RWPE2 (cell line): ENCODE data around the gene GARNL3.

Source experiments
- ATAC-seq: fragments of 200-7000 bp; cut with Tn5 transposase; 3 replicates; pipeline ENCODE4 v1.9.1; 2021; ENCODE audit warnings: low read depth
- DNase-seq: peaks from one replicate; pipeline ENCODE4 v3.0.0-alpha.2; 2020; ENCODE audit warnings: low spot score
- H3K27ac ChIP-seq: fragments of 450-650 bp; 2 replicates; pipeline ENCODE4 v1.5.1; 2017; ENCODE audit warnings: mild to moderate bottlenecking; ENCODE audit not compliant: poor library complexity, severe bottlenecking
- H3K27me3 ChIP-seq: fragments of 250-450 bp; sonication (Bioruptor Pico); 2 replicates; pipeline ENCODE4 v1.5.1; 2021; ENCODE audit warnings: mild to moderate bottlenecking, moderate library complexity; ENCODE audit not compliant: insufficient read depth, poor library complexity, severe bottlenecking
- H3K36me3 ChIP-seq: fragments of 250-450 bp; sonication (Bioruptor Pico); 2 replicates; pipeline ENCODE4 v1.5.1; 2020; ENCODE audit warnings: low read depth, mild to moderate bottlenecking, moderate library complexity
- H3K4me1 ChIP-seq: fragments of 250-450 bp; sonication (Bioruptor Pico); 2 replicates; pipeline ENCODE4 v1.5.1; 2021; ENCODE audit warnings: mild to moderate bottlenecking, moderate library complexity; ENCODE audit not compliant: insufficient read depth, poor library complexity, severe bottlenecking
- H3K4me3 ChIP-seq: fragments of 250-450 bp; sonication (Bioruptor Pico); 2 replicates; pipeline ENCODE4 v1.5.1; 2021; ENCODE audit warnings: mild to moderate bottlenecking, moderate library complexity; ENCODE audit not compliant: severe bottlenecking
- H3K9me3 ChIP-seq: fragments of 250-450 bp; sonication (Bioruptor Pico); 2 replicates; pipeline ENCODE4 v1.5.1; 2021; ENCODE audit warnings: mild to moderate bottlenecking, moderate library complexity; ENCODE audit not compliant: severe bottlenecking
- CTCF ChIP-seq: fragments of 450-650 bp; IDR thresholded peaks from one replicate; pipeline ENCODE4 v1.5.1; 2017; ENCODE audit warnings: mild to moderate bottlenecking, moderate library complexity; ENCODE audit not compliant: poor library complexity, severe bottlenecking

The GARNL3 gene

DNA sequence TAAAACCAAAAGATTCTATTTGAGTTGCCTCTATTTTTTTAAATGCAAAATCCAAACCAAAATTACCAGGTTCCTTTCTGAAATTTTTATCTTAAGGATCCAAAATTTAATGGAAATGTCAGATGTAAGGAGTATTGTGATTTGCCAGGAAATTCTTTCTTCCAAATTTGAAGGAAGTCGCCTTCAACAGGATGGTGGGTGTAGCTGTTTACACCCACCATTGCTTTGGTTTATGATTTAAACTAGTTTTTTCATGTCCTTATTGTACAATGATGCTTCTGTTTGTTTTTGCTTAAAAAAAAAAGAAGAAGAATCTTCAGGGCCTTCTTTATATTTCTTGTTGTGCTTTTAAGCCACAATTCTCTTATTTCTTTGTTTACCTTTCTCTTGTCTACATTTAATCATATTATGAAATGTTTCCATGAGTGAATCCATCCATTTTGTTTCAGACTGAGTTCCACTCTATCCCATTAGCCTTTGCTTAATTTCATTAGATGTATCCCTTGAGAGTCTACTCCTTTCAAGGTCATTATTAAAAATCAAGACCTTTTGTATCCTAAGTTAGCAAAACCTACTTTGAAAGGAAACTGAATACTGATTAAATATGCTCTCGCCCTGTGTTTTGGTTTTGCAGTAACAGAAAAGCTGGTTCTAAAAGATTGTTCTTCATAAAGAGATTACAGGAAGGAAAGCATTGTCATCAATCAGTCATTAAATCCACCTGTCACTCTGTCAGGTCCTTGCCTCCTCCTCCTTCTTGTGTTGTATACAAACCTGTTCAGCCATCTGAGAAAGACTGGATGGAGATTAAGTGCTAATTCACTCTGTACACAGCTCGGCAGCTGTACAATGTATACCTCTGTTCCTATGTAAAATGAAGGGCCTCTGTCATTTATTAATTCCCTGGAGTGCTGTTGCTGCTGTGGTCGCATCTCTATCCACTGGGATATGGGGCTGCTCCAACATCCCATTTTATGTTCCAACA is 86.9 kb downstream of the GARNL3 start:
- Histone ChIP-seq H3K4me1 (no peaks in the 10 kb centered on the region), H3K27ac (no peak overlapping the region), H3K27me3 (no peaks in the 10 kb centered on the region), H3K9me3 (no peaks in the 10 kb centered on the region), H3K4me3 (no peak overlapping the region), H3K36me3 (no peaks in the 10 kb centered on the region)
- DNase-seq: no peak
- ATAC-seq: no peak
- TF ChIP-seq CTCF: no peak

DNA sequence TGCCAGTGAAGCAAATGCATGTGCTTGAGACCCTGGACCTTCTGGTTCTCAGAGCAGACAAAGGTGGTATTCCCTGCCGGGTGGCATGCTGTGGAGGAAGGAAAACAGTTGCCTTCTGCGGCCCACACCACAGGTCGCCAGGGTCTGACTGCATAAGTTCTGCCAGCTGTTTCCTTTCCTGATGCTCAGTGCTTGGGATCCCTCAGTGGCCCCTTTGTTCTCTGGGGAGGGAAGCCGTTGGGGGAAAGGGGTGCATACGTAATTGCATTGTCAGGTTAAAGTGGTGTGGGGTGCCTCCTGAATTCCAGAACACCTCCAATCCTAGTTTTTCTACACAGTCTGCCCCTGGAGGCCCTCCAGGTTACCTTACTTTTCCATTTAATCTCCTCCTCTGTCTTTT is 89.3 kb downstream of the GARNL3 start:
- no peak for DNase-seq
- no peak for TF ChIP-seq CTCF

DNA sequence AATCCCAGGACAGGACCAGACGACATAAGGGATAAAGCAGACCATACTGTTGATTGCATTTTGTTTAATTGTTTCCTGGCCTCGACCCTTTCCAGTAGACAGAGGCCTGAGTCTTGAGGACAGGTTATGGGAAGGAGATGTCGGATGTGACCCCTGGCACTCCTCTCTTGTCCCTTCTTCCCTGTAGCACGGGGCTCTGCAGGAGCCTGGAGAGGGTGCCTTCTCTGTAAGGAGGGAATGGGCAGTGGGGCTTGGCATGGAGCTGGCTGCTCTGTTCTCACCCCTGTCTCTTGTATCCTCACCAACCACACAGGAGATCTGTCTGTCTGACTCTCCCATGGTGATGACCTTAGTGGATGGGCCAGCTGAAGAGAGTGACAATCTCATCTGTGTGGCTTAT is 92.3 kb downstream of the GARNL3 start:
- H3K4me3 ChIP-seq: no peak overlapping the region
- no peaks in the 10 kb centered on the region for H3K9me3 ChIP-seq
- peaks cover 12% of the 10 kb centered on the region for H3K4me1 ChIP-seq
- H3K36me3 ChIP-seq: no peaks in the 10 kb centered on the region
- no peak for TF ChIP-seq CTCF
- H3K27ac ChIP-seq: no peak overlapping the region
- H3K27me3 ChIP-seq: no peaks in the 10 kb centered on the region
- no peak for DNase-seq
- ATAC-seq: no peak

More for the DNA sequence above, 89.3 kb downstream of the GARNL3 start:
- H3K4me3 ChIP-seq: no peak overlapping the region
- H3K4me1 ChIP-seq: no peaks in the 10 kb centered on the region
- H3K27me3 ChIP-seq: no peaks in the 10 kb centered on the region
- no peak overlapping the region for H3K27ac ChIP-seq
- no peak for ATAC-seq
- H3K36me3 ChIP-seq: no peaks in the 10 kb centered on the region
- no peaks in the 10 kb centered on the region for H3K9me3 ChIP-seq

DNA sequence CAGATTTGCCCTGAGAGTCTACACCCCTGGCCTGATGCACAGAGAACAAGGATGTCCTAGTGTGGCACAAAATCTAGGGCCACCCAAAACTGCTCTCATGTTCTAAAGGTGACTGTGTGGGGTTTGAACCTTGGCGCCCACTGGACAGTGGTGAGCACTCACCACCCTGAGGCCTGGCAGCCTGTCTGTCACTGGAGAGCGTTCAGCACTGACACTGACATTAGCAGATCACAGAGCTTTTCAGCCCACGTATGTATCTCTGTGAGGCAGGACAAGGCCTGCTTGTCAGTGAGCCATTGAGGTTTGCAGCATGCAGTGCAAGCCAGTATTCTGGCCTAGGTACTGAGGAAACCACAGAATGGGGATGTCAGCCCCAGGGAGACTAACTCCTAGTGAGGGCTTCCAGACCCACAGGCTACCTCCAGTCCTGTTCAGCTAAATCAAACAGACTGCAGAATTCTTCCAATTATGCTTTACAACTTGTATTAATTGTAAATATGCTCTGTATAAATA is 93.5 kb downstream of the GARNL3 start:
- DNase-seq: no peak
- ATAC-seq: no peak

More for the DNA sequence above, 93.5 kb downstream of the GARNL3 start:
- Histone ChIP-seq H3K4me1 (peaks cover 13% of the 10 kb centered on the region), H3K36me3 (no peaks in the 10 kb centered on the region), H3K27me3 (no peaks in the 10 kb centered on the region), H3K9me3 (no peaks in the 10 kb centered on the region), H3K4me3 (no peak overlapping the region), H3K27ac (no peak overlapping the region)
- TF ChIP-seq CTCF: no peak
